ENCODE measurements around the gene KCNE1.

KCNE1 gene

GRCh38 chr21:34534522-34534921 is 22.5 kb upstream of the KCNE1 start:
- no peak for DNase-seq

GRCh38 chr21:34533938-34534337 is 21.9 kb upstream of the KCNE1 start:
- no peak for DNase-seq

GRCh38 chr21:34531399-34531798 is 19.4 kb upstream of the KCNE1 start:
- no peak for DNase-seq

GRCh38 chr21:34530261-34530660 is 18.3 kb upstream of the KCNE1 start:
- DNase-seq, result no peak

GRCh38 chr21:34528131-34528561 is 16.1 kb upstream of the KCNE1 start:
- DNase-seq, result no peak

- DNase-seq, result no peak
Measured at GRCh38 chr21:34526618-34527290, 14.7 kb upstream of the KCNE1 start.

- DNase-seq, result no peak
Measured at GRCh38 chr21:34526241-34526617, 14.2 kb upstream of the KCNE1 start.

GRCh38 chr21:34524646-34525601 is 12.9 kb upstream of the KCNE1 start:
- no peak for DNase-seq

GRCh38 chr21:34523019-34523555 is 11.1 kb upstream of the KCNE1 start:
- DNase-seq, result no peak

- no peak for DNase-seq
Measured at GRCh38 chr21:34522284-34522683, 10.3 kb upstream of the KCNE1 start.

- no peak for DNase-seq
Measured at GRCh38 chr21:34521561-34521960, 9.6 kb upstream of the KCNE1 start.

- no peak for DNase-seq
Measured at GRCh38 chr21:34520764-34521508, 8.9 kb upstream of the KCNE1 start.

GRCh38 chr21:34520281-34520680 is 8.3 kb upstream of the KCNE1 start:
- DNase-seq, result no peak

- DNase-seq, result no peak
Measured at GRCh38 chr21:34519694-34520093, 7.7 kb upstream of the KCNE1 start.

GRCh38 chr21:34519016-34519415 is 7.0 kb upstream of the KCNE1 start:
- no peak for DNase-seq

GRCh38 chr21:34518301-34518700 is 6.3 kb upstream of the KCNE1 start:
- no peak for DNase-seq

- no peak for DNase-seq
Measured at GRCh38 chr21:34517491-34518245, 5.7 kb upstream of the KCNE1 start.

- no peak for DNase-seq
Measured at GRCh38 chr21:34517039-34517438, 5.0 kb upstream of the KCNE1 start.

- DNase-seq, result no peak
Measured at GRCh38 chr21:34514576-34515115, 2.6 kb upstream of the KCNE1 start.

GRCh38 chr21:34513129-34513675 is 1.2 kb upstream of the KCNE1 start:
- DNase-seq, result no peak

GRCh38 chr21:34511181-34511580 is 829 bp downstream of the KCNE1 start:
- no peak for DNase-seq
